ENCODE data around the gene PRUNE2. TPM values are rescaled to one million over a fixed set of nuclear protein-coding genes. Genes with fewer than 3 reads are reported as not detected.
"Not testable (repeated sequence)": the region's sequence is repeated elsewhere in the genome, so short reads cannot be mapped to it uniquely, and the experiment has no call there.

PRUNE2 gene, protein sequence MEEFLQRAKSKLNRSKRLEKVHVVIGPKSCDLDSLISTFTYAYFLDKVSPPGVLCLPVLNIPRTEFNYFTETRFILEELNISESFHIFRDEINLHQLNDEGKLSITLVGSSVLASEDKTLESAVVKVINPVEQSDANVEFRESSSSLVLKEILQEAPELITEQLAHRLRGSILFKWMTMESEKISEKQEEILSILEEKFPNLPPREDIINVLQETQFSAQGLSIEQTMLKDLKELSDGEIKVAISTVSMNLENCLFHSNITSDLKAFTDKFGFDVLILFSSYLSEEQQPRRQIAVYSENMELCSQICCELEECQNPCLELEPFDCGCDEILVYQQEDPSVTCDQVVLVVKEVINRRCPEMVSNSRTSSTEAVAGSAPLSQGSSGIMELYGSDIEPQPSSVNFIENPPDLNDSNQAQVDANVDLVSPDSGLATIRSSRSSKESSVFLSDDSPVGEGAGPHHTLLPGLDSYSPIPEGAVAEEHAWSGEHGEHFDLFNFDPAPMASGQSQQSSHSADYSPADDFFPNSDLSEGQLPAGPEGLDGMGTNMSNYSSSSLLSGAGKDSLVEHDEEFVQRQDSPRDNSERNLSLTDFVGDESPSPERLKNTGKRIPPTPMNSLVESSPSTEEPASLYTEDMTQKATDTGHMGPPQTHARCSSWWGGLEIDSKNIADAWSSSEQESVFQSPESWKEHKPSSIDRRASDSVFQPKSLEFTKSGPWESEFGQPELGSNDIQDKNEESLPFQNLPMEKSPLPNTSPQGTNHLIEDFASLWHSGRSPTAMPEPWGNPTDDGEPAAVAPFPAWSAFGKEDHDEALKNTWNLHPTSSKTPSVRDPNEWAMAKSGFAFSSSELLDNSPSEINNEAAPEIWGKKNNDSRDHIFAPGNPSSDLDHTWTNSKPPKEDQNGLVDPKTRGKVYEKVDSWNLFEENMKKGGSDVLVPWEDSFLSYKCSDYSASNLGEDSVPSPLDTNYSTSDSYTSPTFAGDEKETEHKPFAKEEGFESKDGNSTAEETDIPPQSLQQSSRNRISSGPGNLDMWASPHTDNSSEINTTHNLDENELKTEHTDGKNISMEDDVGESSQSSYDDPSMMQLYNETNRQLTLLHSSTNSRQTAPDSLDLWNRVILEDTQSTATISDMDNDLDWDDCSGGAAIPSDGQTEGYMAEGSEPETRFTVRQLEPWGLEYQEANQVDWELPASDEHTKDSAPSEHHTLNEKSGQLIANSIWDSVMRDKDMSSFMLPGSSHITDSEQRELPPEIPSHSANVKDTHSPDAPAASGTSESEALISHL (N-terminal part only)
- 13.2 TPM for total RNA-seq
- polyA plus RNA-seq (ENCODE audit: insufficient read depth in 1 of 8, insufficient read length in 8 of 8, low replicate concordance in 1 of 8): 10 to 100 TPM in 6 of 8 donors, 1 to 10 TPM in 2; 9.1 to 16.4 (median 11.6) TPM
- long read RNA-seq, donor 1: 0 reads
- long read RNA-seq, donor 2: 0 reads
- long read RNA-seq, donor 3, partial matches to known transcripts: 0 of 1 reads
- long read RNA-seq, donor 3, other reads (novel, unspliced or antisense): 0 of 1 reads
- long read RNA-seq, donor 4: 0 reads
- long read RNA-seq, donor 5: 0 reads
- long read RNA-seq, donor 6: 0 reads
- long read RNA-seq, donor 7: 0 reads
- long read RNA-seq, donor 8: 0 reads
- long read RNA-seq, donor 9, partial matches to known transcripts: 6 of 7 reads
- long read RNA-seq, donor 9, other reads (novel, unspliced or antisense): 0 of 7 reads
- long read RNA-seq, donor 10: 0 reads
- long read RNA-seq, donor 11: 0 reads

DNA sequence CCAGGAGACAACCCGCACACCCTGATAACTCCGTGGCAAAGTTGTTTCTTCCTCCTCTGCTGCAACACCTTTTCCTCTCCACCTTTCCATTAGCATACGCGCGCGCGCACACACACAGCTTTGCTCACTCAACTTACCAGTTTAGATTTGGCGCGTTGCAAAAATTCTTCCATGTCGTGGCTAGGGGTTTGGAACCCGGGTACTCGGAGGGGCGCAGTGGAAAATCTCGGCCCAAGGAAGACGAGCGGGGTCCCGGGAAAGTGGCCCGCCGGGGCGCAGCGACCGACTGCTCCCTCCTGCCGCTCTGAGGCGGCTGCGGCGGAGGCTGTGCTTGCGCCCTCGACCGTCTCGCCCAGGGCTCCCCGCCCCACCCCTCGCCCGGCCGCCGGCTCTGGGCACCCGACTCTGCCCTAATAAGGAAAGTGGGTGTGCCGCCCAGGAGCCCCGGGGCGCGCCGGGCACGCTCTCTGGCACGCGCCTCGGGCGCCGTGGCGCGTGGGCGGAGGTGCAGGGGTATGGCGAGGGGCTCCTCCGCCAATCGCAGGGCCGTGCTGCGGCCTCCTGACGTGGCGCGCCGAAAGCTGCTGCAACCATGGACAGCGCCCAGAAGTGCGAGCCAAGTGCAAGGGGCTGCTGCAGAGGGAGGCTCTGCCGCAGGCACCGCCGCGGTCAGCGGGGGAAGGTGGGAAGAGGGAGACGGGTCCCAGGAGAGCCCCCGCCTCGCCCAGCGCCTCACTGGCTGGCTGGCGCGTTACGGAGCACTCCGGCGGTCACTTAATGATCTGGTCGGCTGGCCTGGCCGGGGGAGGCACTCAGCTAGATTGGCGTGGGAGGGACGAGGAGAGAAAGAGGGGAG, at the start of gene PRUNE2:
TSS of gene PRUNE2 (minus strand) at position 324 of the 856 bp plus-strand sequence. CDS start at position 173, 151 bp downstream.
- Histone ChIP-seq H3K36me3 (ENCODE audit: control insufficient read depth, insufficient read depth, low read length) (no peaks in the 10 kb centered on the region), H3K9me3 (replicated peaks; ENCODE audit: control insufficient read depth, low read depth, low read length) (no peaks in the 10 kb centered on the region), H3K4me3 (ENCODE audit: low read length) (peak within 1 kb of the TSS; percentile 31), H3K4me1 (ENCODE audit: control insufficient read depth, insufficient read depth, low read length) (peaks cover 14% of the 10 kb centered on the region), H3K27ac (ENCODE audit: low read length) (no peak within 1 kb of the TSS), H3K27me3 (ENCODE audit: control insufficient read depth, insufficient read depth, low read length) (peaks cover 42% of the 10 kb centered on the region)
- peak; percentile 88 for DNase-seq
- WGBS (ENCODE audit: insufficient coverage): under 1% methylated on average over 68 of the region's 79 CpGs

DNA sequence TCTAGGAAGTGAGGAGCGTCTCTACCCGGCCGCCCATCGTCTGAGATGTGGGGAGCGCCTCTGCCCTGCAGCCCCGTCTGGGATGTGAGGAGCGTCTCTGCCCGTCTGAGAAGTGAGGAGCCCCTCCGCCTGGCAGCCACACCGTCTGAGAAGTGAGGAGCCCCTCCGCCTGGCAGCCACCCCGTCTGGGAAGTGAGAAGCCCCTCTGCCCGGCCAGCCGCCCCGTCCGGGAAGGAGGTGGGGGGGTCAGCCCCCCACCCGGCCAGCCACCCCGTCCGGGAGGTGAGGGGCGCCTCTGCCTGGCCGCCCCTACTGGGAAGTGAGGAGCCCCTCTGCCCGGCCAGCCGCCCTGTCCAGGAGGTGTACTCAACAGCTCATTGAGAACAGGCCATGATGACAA, 49.5 kb upstream of the PRUNE2 start:
- 87% methylated on average over 8 of the region's 23 CpGs for WGBS (ENCODE audit: insufficient coverage)
- H3K27ac ChIP-seq (ENCODE audit: low read length); H3K4me3 ChIP-seq (ENCODE audit: low read length); H3K9me3 ChIP-seq (replicated peaks; ENCODE audit: control insufficient read depth, low read depth, low read length); H3K36me3 ChIP-seq (ENCODE audit: control insufficient read depth, insufficient read depth, low read length); DNase-seq; H3K27me3 ChIP-seq (ENCODE audit: control insufficient read depth, insufficient read depth, low read length); H3K4me1 ChIP-seq (ENCODE audit: control insufficient read depth, insufficient read depth, low read length): not testable (repeated sequence)

DNA sequence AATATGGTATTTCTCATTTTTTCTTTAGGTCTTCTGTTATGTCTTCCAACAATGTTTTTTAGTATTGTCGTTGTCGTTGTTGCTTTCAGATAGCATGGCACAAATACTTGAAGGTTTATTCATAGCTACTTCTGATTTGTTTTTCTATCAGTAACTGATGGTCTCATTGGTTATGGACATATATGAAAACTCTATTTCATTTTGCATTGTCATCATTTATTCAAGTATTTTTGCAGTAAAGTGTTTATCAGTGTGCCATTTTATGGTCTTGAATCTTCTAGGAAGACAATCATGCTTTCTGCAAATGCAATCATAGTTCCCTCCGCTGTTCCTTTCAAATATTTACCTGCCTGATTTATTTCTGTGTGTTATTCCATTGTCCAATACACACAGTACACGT, 44.0 kb upstream of the PRUNE2 start:
- Histone ChIP-seq H3K27me3 (ENCODE audit: control insufficient read depth, insufficient read depth, low read length) (no peaks in the 10 kb centered on the region), H3K4me1 (ENCODE audit: control insufficient read depth, insufficient read depth, low read length) (no peaks in the 10 kb centered on the region), H3K4me3 (ENCODE audit: low read length) (no peak overlapping the region), H3K9me3 (replicated peaks; ENCODE audit: control insufficient read depth, low read depth, low read length) (no peaks in the 10 kb centered on the region), H3K27ac (ENCODE audit: low read length) (no peak overlapping the region), H3K36me3 (ENCODE audit: control insufficient read depth, insufficient read depth, low read length) (no peaks in the 10 kb centered on the region)
- DNase-seq: no peak
- 60% methylated on average over 1 of the region's 4 CpGs for WGBS (ENCODE audit: insufficient coverage)

DNA sequence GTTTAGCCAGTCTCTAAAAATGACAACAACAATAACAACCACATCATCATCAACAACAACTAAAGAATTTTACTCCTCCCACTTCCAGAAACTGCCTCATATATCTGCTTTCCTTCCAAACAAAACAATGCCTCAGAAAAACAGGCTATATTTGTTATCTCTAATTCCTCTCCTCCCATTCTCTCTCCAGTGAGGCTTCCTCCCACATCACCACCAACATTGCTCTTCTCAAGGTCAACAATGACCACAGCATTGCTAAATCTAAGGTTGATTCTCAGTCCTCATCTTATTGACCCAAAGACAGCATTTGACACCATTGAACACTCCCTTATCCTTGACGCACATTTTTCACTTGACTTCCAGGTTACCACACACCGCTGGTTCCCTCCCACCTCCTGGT, 38.1 kb upstream of the PRUNE2 start:
- H3K27me3 ChIP-seq (ENCODE audit: control insufficient read depth, insufficient read depth, low read length): no peaks in the 10 kb centered on the region
- DNase-seq: no peak
- 91% methylated on average over 2 of the region's 2 CpGs for WGBS (ENCODE audit: insufficient coverage)
- no peaks in the 10 kb centered on the region for H3K9me3 ChIP-seq (replicated peaks; ENCODE audit: control insufficient read depth, low read depth, low read length)
- H3K27ac ChIP-seq (ENCODE audit: low read length): no peak overlapping the region
- no peak overlapping the region for H3K4me3 ChIP-seq (ENCODE audit: low read length)
- H3K4me1 ChIP-seq (ENCODE audit: control insufficient read depth, insufficient read depth, low read length): no peaks in the 10 kb centered on the region
- no peaks in the 10 kb centered on the region for H3K36me3 ChIP-seq (ENCODE audit: control insufficient read depth, insufficient read depth, low read length)

DNA sequence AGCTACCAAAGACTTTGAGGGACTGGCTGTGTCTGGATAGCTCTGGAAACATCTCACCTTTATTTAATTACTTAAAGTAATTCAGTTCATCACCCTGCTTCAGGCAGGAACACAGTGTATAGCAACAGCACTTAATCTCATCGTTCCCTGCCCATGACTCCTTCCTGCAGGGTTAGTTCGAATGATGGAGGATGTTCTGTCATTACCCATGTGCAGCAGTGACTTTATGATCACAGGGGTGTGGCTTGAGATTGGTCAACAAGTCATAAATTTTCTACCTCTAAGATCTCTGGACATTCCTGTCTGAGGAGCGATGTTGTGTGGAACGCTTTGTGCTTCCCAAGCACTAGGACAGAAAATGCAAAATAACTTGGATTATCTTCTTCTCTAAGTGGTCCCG, 37.1 kb upstream of the PRUNE2 start:
- H3K4me1 ChIP-seq (ENCODE audit: control insufficient read depth, insufficient read depth, low read length): no peaks in the 10 kb centered on the region
- no peak overlapping the region for H3K27ac ChIP-seq (ENCODE audit: low read length)
- no CpG with 5 or more reads among the region's 5 CpGs for WGBS (ENCODE audit: insufficient coverage)
- no peaks in the 10 kb centered on the region for H3K27me3 ChIP-seq (ENCODE audit: control insufficient read depth, insufficient read depth, low read length)
- H3K9me3 ChIP-seq (replicated peaks; ENCODE audit: control insufficient read depth, low read depth, low read length): no peaks in the 10 kb centered on the region
- no peaks in the 10 kb centered on the region for H3K36me3 ChIP-seq (ENCODE audit: control insufficient read depth, insufficient read depth, low read length)
- no peak overlapping the region for H3K4me3 ChIP-seq (ENCODE audit: low read length)
- no peak for DNase-seq

DNA sequence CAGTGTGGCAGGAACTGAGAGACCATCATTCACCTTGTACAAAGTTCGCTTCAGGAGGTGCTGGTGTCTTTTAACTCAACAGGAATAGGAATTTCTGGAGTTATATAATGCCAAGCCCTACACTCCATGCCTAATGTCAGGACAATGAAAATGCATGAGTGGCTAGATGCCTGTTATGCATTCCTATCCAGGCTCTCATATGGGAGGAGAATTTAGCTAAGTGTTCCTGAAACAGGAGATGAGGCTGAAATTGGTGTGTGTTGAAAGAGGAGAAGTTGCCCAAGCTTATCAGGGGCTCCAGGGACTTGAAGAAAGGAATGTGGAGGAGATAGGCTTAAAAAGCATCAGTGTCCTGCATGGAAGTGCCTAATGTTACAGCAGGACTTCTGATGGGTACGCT, 26.8 kb upstream of the PRUNE2 start:
- H3K27me3 ChIP-seq (ENCODE audit: control insufficient read depth, insufficient read depth, low read length): no peaks in the 10 kb centered on the region
- DNase-seq: no peak
- WGBS (ENCODE audit: insufficient coverage): 82% methylated on average over 1 of the region's 2 CpGs

DNA sequence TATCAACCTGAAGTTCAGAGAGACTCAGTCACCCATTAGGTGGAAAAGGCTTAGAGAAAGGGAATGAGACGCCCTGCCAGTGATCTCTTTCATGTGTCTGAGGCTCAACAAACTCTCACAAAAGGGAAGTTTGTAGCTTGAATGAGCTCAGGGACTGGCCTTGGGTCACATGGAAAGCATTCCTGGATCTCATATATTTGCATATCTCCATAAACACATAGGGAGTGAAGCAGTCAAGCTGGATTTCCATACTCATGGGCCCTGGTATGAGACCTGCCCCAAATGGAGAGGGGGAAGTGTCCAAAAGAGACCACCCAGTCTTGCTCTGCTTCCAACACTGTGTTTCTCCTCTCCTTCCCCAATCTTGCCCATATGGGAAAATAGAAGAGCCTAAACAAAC, 26.4 kb upstream of the PRUNE2 start:
- Histone ChIP-seq H3K4me1 (ENCODE audit: control insufficient read depth, insufficient read depth, low read length) (no peaks in the 10 kb centered on the region), H3K27ac (ENCODE audit: low read length) (no peak overlapping the region), H3K4me3 (ENCODE audit: low read length) (no peak overlapping the region), H3K9me3 (replicated peaks; ENCODE audit: control insufficient read depth, low read depth, low read length) (no peaks in the 10 kb centered on the region), H3K36me3 (ENCODE audit: control insufficient read depth, insufficient read depth, low read length) (no peaks in the 10 kb centered on the region), H3K27me3 (ENCODE audit: control insufficient read depth, insufficient read depth, low read length) (no peaks in the 10 kb centered on the region)
- DNase-seq: no peak
- no CpG with 5 or more reads among the region's 1 CpG for WGBS (ENCODE audit: insufficient coverage)

More for the DNA sequence above, 26.8 kb upstream of the PRUNE2 start:
- no peaks in the 10 kb centered on the region for H3K4me1 ChIP-seq (ENCODE audit: control insufficient read depth, insufficient read depth, low read length)
- no peaks in the 10 kb centered on the region for H3K9me3 ChIP-seq (replicated peaks; ENCODE audit: control insufficient read depth, low read depth, low read length)
- no peak overlapping the region for H3K27ac ChIP-seq (ENCODE audit: low read length)
- no peak overlapping the region for H3K4me3 ChIP-seq (ENCODE audit: low read length)
- H3K36me3 ChIP-seq (ENCODE audit: control insufficient read depth, insufficient read depth, low read length): no peaks in the 10 kb centered on the region

DNA sequence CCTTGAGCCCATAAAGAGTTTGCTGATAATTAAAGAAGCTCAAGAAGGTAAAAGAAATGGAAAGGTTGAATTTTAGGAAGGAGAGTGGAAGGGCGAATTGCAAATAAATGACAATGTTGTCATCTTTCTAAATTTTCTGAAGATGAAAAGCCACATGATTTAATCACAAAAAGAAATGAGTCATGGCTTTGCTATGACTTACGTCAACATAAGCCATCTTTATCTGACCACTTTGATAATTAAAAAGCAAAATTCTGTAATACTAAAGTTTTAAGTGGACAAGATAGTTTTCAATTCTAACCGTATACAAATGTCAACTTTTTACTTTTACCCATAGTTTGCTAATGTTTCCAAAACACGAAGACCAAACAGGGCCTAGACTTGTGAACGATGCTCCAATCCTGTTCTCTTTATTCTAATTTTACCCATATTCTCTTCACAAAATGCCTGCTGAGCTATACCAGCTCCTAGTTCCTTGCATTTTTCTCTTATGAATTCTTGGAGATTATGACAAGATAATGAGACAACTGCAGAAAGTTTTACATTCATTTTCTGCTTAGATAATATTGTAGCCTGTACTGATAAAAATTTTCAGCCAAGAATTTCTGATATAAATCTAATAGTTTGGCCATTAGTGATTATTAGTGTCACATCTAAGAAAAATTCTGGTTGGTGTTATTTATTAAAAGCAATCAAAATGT, 21.8 kb upstream of the PRUNE2 start:
- Histone ChIP-seq H3K27ac (ENCODE audit: low read length) (no peak overlapping the region), H3K9me3 (replicated peaks; ENCODE audit: control insufficient read depth, low read depth, low read length) (no peaks in the 10 kb centered on the region), H3K4me1 (ENCODE audit: control insufficient read depth, insufficient read depth, low read length) (no peaks in the 10 kb centered on the region), H3K27me3 (ENCODE audit: control insufficient read depth, insufficient read depth, low read length) (no peaks in the 10 kb centered on the region), H3K36me3 (ENCODE audit: control insufficient read depth, insufficient read depth, low read length) (no peaks in the 10 kb centered on the region), H3K4me3 (ENCODE audit: low read length) (no peak overlapping the region)
- 87% methylated on average over 3 of the region's 5 CpGs for WGBS (ENCODE audit: insufficient coverage)
- no peak for DNase-seq

All from muscle of leg (tissue), 16 donors.